ENCODE results near the gene CCDC171. TPM values are rescaled to one million over a fixed set of nuclear protein-coding genes. Genes with fewer than 3 reads are reported as not detected.

Gene CCDC171
- total and polyA plus RNA-seq, 11 donors: 0.30 to 3.4 (median 1.1) TPM

- whole genome bisulfite sequencing, 4 donors: 55 to 72% (median 66%) methylated on average over 2 of the region's 2 CpGs
- no peak for TF ChIP-seq POLR2A (IDR thresholded peaks at IDR 0.05)
- TF ChIP-seq CTCF (IDR thresholded peaks at IDR 0.05): no peak
- Histone ChIP-seq H3K27ac (no peak overlapping the region), H3K9me3 (peaks cover 0 to 8% (median 0%) of the 10 kb centered on the region in 12 donors), H3K27me3 (no peaks in the 10 kb centered on the region), H3K4me1 (peaks cover 0 to 3% (median 0%) of the 10 kb centered on the region in 12 donors), H3K4me3 (no peak overlapping the region), H3K36me3 (no peaks in the 10 kb centered on the region)
- intact Hi-C loops (cut with DNase I): no loop called here
- ATAC-seq (no peak), DNase-seq (no peak)
Observed at GRCh38 chr9:15867334-15867733, 314.5 kb downstream of the CCDC171 start.

- no peak overlapping the region for H3K27ac ChIP-seq
- DNase-seq (no peak), ATAC-seq (no peak)
- H3K4me1 ChIP-seq: peaks cover 0 to 3% (median 0%) of the 10 kb centered on the region in 12 donors
- no peaks in the 10 kb centered on the region for H3K36me3 ChIP-seq
- TF ChIP-seq POLR2A (IDR thresholded peaks at IDR 0.05): no peak
- no peak for TF ChIP-seq CTCF (IDR thresholded peaks at IDR 0.05)
- no peak overlapping the region for H3K4me3 ChIP-seq
- H3K9me3 ChIP-seq: peaks cover 0 to 1% (median 0%) of the 10 kb centered on the region in 12 donors
- H3K27me3 ChIP-seq: no peaks in the 10 kb centered on the region
- intact Hi-C loops (cut with DNase I): no loop called here
Observed at GRCh38 chr9:15867988-15868387, 315.1 kb downstream of the CCDC171 start.

- WGBS, 4 donors: 4 to 11% (median 5%) methylated on average over 2 of the region's 2 CpGs
- ATAC-seq (no peak), DNase-seq (no peak)
- H3K27ac ChIP-seq: no peak overlapping the region
- TF ChIP-seq CTCF (IDR thresholded peaks at IDR 0.05): peak; percentile 51 to 80 (median 65)
- no peak for TF ChIP-seq POLR2A (IDR thresholded peaks at IDR 0.05)
- no peak overlapping the region for H3K4me3 ChIP-seq
- intact Hi-C loops (cut with DNase I): loop anchor here (2.0 to 10.0 kb wide), 6 partner anchors 259 to 1591 kb away; no protein-coding TSS in a partner anchor
- H3K9me3 ChIP-seq: no peaks in the 10 kb centered on the region
- H3K4me1 ChIP-seq: peaks cover 0 to 5% (median 0%) of the 10 kb centered on the region in 12 donors
- no peaks in the 10 kb centered on the region for H3K27me3 ChIP-seq
- no peaks in the 10 kb centered on the region for H3K36me3 ChIP-seq
Observed at GRCh38 chr9:15873573-15874177, 320.8 kb downstream of the CCDC171 start.

- H3K27me3 ChIP-seq: no peaks in the 10 kb centered on the region
- no peak for ATAC-seq
- 73 to 78% (median 75%) methylated on average over 4 of the region's 4 CpGs for WGBS, 4 donors
Observed at GRCh38 chr9:15882328-15882727, 329.5 kb downstream of the CCDC171 start.

More at GRCh38 chr9:15882328-15882727, 329.5 kb downstream of the CCDC171 start:
- H3K9me3 ChIP-seq: no peaks in the 10 kb centered on the region
- H3K4me3 ChIP-seq: no peak overlapping the region
- DNase-seq: no peak
- H3K27ac ChIP-seq: no peak overlapping the region
- TF ChIP-seq CTCF (IDR thresholded peaks at IDR 0.05): no peak
- TF ChIP-seq POLR2A (IDR thresholded peaks at IDR 0.05): no peak
- H3K4me1 ChIP-seq: no peaks in the 10 kb centered on the region
- H3K36me3 ChIP-seq: no peaks in the 10 kb centered on the region
- intact Hi-C loops (cut with DNase I): no loop called here
